GM12874 (cell line): ENCODE measurements around the gene CNTN6.

Experiments
- TF ChIP-seq, protein P1 (sequence below): IDR thresholded peaks from 2 replicates; pipeline ENCODE4 v1.5.1; 2011; ENCODE audit warnings: low read depth, mild to moderate bottlenecking, control low read depth, low read length, moderate library complexity; ENCODE audit not compliant: insufficient read depth

Gene CNTN6

DNA sequence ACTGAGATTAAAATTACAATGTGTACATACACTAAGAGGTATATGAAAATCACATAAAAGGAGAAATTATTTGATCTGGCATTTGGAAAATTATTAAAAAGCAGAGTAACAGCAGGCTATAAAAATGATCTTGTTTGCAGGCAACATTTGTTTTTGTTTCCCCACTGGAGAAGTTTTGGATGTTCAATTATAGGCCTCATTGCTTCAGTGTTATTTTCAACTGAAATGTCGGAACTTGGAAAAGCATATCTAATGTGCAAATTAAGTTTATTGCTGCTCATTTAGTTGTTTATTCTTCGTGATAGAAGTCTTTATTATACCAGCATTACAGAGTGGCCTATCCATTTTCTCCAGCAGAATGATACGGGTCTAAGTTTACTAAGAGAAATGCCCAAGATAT lies 263.3 kb downstream of the CNTN6 start:
- TF ChIP-seq, protein P1, sequence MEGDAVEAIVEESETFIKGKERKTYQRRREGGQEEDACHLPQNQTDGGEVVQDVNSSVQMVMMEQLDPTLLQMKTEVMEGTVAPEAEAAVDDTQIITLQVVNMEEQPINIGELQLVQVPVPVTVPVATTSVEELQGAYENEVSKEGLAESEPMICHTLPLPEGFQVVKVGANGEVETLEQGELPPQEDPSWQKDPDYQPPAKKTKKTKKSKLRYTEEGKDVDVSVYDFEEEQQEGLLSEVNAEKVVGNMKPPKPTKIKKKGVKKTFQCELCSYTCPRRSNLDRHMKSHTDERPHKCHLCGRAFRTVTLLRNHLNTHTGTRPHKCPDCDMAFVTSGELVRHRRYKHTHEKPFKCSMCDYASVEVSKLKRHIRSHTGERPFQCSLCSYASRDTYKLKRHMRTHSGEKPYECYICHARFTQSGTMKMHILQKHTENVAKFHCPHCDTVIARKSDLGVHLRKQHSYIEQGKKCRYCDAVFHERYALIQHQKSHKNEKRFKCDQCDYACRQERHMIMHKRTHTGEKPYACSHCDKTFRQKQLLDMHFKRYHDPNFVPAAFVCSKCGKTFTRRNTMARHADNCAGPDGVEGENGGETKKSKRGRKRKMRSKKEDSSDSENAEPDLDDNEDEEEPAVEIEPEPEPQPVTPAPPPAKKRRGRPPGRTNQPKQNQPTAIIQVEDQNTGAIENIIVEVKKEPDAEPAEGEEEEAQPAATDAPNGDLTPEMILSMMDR, result no peak

DNA sequence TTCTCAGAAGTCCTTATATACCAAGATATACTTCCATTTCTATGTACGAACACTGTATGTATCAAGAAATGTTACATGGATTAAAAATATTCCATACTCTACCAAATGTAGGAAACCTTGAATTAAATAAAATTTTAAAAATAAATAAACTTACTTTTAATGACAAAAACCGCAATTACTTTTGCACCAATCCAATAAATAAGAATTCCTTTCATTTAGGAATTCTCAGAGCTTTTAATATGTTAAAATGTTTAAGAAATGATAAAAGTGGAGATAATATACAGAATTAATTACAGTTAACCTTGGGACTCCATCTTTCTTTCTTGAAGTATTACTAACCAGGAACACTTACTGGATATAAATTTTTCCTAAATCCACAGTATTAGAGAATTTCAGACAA lies 272.7 kb downstream of the CNTN6 start:
- TF ChIP-seq, protein P1, result no peak

DNA sequence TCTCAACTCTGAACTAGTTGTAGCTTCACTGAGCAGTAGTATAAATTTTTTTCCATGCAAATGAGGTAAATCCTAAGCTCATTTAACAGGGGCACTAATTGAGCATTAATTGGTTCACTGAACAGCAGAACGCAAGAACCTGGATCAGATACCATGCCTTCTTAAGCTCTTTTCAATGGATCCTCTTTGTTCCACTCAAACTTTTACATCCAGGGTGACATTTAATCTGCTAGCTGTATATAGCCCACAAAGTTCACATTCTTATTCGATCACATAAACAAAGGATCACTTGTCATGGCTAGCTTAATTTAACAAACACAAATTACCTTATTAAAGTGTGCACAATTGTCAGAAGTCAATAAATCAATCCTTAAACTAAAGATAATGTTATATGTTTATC lies 281.6 kb downstream of the CNTN6 start:
- TF ChIP-seq, protein P1, result no peak

DNA sequence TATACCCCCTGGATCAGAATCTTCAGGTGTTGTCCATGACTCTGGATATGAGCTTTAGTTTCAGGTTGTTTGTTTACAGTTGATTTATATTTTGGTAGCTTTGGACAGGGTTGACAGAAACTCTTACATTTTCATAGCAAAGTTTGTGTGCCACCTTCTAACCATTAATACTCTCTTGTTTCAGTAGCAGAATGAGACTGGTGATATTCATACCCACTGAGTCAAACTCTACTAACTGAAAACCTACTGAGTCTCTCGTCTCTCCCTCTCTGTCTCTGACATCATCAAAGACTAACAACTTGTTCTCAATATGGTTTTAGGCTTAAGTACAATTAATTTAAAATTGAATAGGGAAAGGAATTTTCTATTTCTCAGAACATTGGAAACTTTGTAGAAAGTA lies 282.3 kb downstream of the CNTN6 start:
- TF ChIP-seq, protein P1, result no peak

DNA sequence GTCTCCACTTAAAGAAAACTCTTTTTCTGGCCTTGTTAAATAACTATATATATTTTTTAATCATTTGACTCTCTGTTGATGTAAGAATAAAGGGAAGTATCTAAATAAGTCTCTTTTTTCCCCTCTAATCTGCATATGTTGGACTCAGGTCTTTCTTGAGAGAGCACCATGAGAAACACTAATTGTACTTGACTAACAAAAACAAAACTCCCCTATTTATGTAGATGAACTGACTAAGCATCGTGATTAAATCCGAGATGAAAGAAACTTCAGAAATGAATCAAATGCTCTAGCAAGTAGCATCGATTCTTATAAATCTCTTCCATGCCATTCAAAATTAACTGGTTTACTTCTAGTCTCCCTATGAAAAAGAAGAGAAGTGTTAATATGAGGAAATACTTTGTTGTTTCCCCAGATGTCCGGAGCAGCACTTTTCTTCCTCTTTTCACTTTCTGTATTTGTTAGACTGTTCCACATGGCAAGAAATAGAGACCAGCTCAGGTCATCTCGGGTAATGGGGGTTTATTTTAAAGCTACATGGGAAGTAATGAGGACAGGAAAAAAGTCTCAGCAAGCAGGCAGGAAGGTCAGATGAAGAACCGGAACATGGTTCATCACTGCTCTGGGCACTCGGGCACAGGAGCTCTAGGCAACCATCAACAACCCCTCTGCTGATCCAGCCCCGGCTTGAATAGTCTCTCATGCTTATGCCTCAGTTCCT lies 288.3 kb downstream of the CNTN6 start:
- TF ChIP-seq, protein P1, result no peak

DNA sequence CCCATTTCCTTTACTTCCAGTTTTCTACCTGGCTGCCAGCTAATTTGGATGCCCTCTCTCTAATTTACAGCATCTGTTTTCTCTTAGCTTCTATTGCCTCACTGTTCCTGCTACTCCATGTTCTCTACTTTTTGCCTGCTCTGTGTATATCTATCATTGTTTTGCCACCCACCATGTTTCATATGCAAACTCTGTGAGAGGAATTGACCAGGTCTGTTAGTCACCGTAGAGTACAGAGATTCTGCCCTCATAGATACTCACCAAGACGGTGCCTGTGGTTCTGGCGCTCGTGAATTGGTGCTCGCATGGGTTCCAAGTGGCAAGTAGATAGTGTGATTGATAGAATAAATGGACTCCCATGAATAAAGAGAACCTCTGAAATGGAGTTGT lies 288.8 kb downstream of the CNTN6 start:
- TF ChIP-seq, protein P1, result no peak

DNA sequence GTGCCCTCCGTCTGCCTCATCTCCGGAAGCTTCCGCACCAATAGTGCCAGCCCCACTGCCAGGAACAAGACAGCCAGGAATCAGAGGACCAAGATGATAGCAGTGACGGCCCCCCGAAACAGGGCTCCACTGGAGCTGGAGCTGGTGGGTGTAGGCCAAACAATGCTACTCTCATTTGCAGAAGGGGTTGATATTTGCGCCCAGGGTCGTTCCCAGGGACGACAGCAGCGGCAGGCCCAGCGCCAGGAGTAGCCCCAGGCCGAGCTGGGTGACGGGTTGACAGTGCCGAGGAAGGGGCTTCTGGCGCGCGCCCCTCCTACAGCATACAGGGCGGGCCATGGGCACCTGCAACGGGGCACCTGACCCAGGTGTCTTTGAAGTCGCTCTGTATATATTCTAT lies 301.4 kb downstream of the CNTN6 start:
- TF ChIP-seq, protein P1, result no peak
